Kidney epithelial cell (primary cell): ENCODE data around the gene SYNE1. TPM values are rescaled to one million over a fixed set of nuclear protein-coding genes. Genes with fewer than 3 reads are reported as not detected.

Experiments
- DNase-seq: peaks from one replicate; pipeline ENCODE4 v3.0.0-alpha.2; 2010; ENCODE audit warnings: low read depth
- H3K27me3 ChIP-seq: 2 replicates; pipeline ENCODE4 v1.6.0; 2011; ENCODE audit warnings: low read length; ENCODE audit not compliant: control insufficient read depth, insufficient read depth
- H3K36me3 ChIP-seq: 2 replicates; pipeline ENCODE4 v1.5.1; 2011; ENCODE audit warnings: low read length; ENCODE audit not compliant: control insufficient read depth, insufficient read depth
- H3K4me3 ChIP-seq: 2 replicates; pipeline ENCODE4 v1.5.1; 2011; ENCODE audit warnings: low read depth, mild to moderate bottlenecking, control low read depth, low read length
- CTCF ChIP-seq: IDR thresholded peaks from 2 replicates; pipeline ENCODE4 v1.5.1; 2011; ENCODE audit warnings: mild to moderate bottlenecking, moderate library complexity, low read length, control low read depth, inconsistent platforms; ENCODE audit not compliant: insufficient read depth, poor library complexity, severe bottlenecking
- total RNA-seq: library from RNA; depleted of rRNA; stranded (reverse); fragments of >200 nt; gene quantifications from 2 replicates; pipeline ENCODE4 v1.2.3, GENCODE V29; 2015

Gene SYNE1
- total RNA-seq, 1 donor from 2014 or later = 43.1 TPM

- TF ChIP-seq CTCF = no peak
- Histone ChIP-seq H3K4me3 (no peak overlapping the region), H3K27me3 (no peaks in the 10 kb centered on the region), H3K36me3 (no peaks in the 10 kb centered on the region)
- no peak for DNase-seq
Measured at GRCh38 chr6:152343735-152344360, 293.3 kb downstream of the SYNE1 start.

- TF ChIP-seq CTCF = no peak
- Histone ChIP-seq H3K4me3 (no peak overlapping the region), H3K36me3 (peaks cover 2% of the 10 kb centered on the region), H3K27me3 (no peaks in the 10 kb centered on the region)
- no peak for DNase-seq
Measured at GRCh38 chr6:152341596-152341995, 295.6 kb downstream of the SYNE1 start.

- Histone ChIP-seq H3K4me3 (no peak overlapping the region), H3K27me3 (no peaks in the 10 kb centered on the region), H3K36me3 (peaks cover 3% of the 10 kb centered on the region)
- no peak for DNase-seq
- TF ChIP-seq CTCF = peak; percentile 89
Measured at GRCh38 chr6:152338335-152339125, 298.6 kb downstream of the SYNE1 start.

GRCh38 chr6:152334555-152334954 is 302.6 kb downstream of the SYNE1 start:
- TF ChIP-seq CTCF = no peak
- Histone ChIP-seq H3K27me3 (no peaks in the 10 kb centered on the region), H3K4me3 (no peak overlapping the region), H3K36me3 (peaks cover 3% of the 10 kb centered on the region)
- no peak for DNase-seq

- no peak for DNase-seq
- no peak for TF ChIP-seq CTCF
- Histone ChIP-seq H3K27me3 (no peaks in the 10 kb centered on the region), H3K4me3 (no peak overlapping the region), H3K36me3 (peaks cover 1% of the 10 kb centered on the region)
Measured at GRCh38 chr6:152330961-152331360, 306.2 kb downstream of the SYNE1 start.
